Cardiac fibroblast (primary cell): ENCODE measurements around the gene NKAIN2.

Experiments
- DNase-seq, 2 donors: peaks; one replicate each; pipeline versions ENCODE4 v3.0.0 to v3.0.0-alpha.2; 2010; ENCODE audit warnings: low read depth in 2 of 2
- H3K4me3 ChIP-seq, 2 donors: replicated peaks in 1 of 2; 1 replicate in 1 of 2; 2 replicates in 1 of 2; pipeline ENCODE4 v1.5.1; 2011; ENCODE audit warnings: low read depth in 2 of 2, low read length in 2 of 2, mild to moderate bottlenecking in 2 of 2, moderate library complexity in 1 of 2
- CTCF ChIP-seq: IDR thresholded peaks from one replicate; pipeline ENCODE4 v1.5.1; 2011; ENCODE audit warnings: low read depth, mild to moderate bottlenecking, low read length, inconsistent platforms

The NKAIN2 gene

GRCh38 chr6:124064317-124065113, 260.9 kb downstream of the NKAIN2 start:
- no peak for DNase-seq
- H3K4me3 ChIP-seq: no peak overlapping the region
- no peak for TF ChIP-seq CTCF

GRCh38 chr6:124066269-124066668, 262.6 kb downstream of the NKAIN2 start:
- DNase-seq: no peak
- no peak for TF ChIP-seq CTCF
- no peak overlapping the region for H3K4me3 ChIP-seq

GRCh38 chr6:124066946-124067552, 263.4 kb downstream of the NKAIN2 start:
- no peak for DNase-seq
- no peak overlapping the region for H3K4me3 ChIP-seq
- TF ChIP-seq CTCF: no peak

- no peak for DNase-seq
- no peak overlapping the region for H3K4me3 ChIP-seq
- TF ChIP-seq CTCF: no peak
These were observed 265.7 kb downstream of the NKAIN2 start for GRCh38 chr6:124069230-124069950.

- no peak for TF ChIP-seq CTCF
- no peak overlapping the region for H3K4me3 ChIP-seq
- DNase-seq: no peak
These were observed 269.4 kb downstream of the NKAIN2 start for GRCh38 chr6:124073021-124073420.

- no peak overlapping the region for H3K4me3 ChIP-seq
- TF ChIP-seq CTCF: no peak
- DNase-seq: no peak
These were observed 270.3 kb downstream of the NKAIN2 start for GRCh38 chr6:124073820-124074587.
